Aorta (tissue), 5 donors: ENCODE data around the gene PLBD2. TPM values are rescaled to one million over a fixed set of nuclear protein-coding genes. Genes with fewer than 3 reads are reported as not detected.

Experiments used
- ATAC-seq: fragments of 200-7000 bp; cut with Tn5 transposase; one replicate; pipeline ENCODE4 v1.9.1; 2022; ENCODE audit warnings: moderate library complexity; ENCODE audit not compliant: low FRiP score
- DNase-seq, 2 donors: peaks; one replicate each; pipeline ENCODE4 v3.0.0-alpha.2; 2020
- H3K27ac ChIP-seq, 2 donors: one replicate each; pipeline ENCODE4 v1.5.1; 2013; ENCODE audit warnings: low read length in 2 of 2, mild to moderate bottlenecking in 2 of 2, moderate library complexity in 2 of 2, control low read depth in 1 of 2, inconsistent platforms in 1 of 2, low read depth in 1 of 2
- H3K27me3 ChIP-seq, 2 donors: one replicate each; pipeline ENCODE4 v1.6.1; 2013; ENCODE audit warnings: control low read depth in 1 of 2, low read length in 1 of 2, mild to moderate bottlenecking in 1 of 2, moderate library complexity in 1 of 2; ENCODE audit not compliant: insufficient read depth in 2 of 2, control insufficient read depth in 1 of 2
- H3K36me3 ChIP-seq, 2 donors: one replicate each; pipeline ENCODE4 v1.6.1; 2013; ENCODE audit warnings: control low read depth in 1 of 2, low read length in 1 of 2, mild to moderate bottlenecking in 1 of 2; ENCODE audit not compliant: insufficient read depth in 2 of 2, control insufficient read depth in 1 of 2
- H3K4me1 ChIP-seq, 2 donors: one replicate each; pipeline ENCODE4 v1.6.1; 2013; ENCODE audit warnings: low read length in 2 of 2, control low read depth in 1 of 2, mild to moderate bottlenecking in 1 of 2, moderate library complexity in 1 of 2; ENCODE audit not compliant: insufficient read depth in 2 of 2, control insufficient read depth in 1 of 2
- H3K4me3 ChIP-seq, 2 donors: one replicate each; pipeline ENCODE4 v1.5.1; 2013; ENCODE audit warnings: low read length in 2 of 2, control low read depth in 1 of 2, mild to moderate bottlenecking in 1 of 2
- H3K9me3 ChIP-seq: one replicate; pipeline ENCODE4 v1.6.1; 2013; ENCODE audit warnings: mild to moderate bottlenecking, low read length; ENCODE audit not compliant: control insufficient read depth
- WGBS, 2 donors: extraction: QIAGEN DNeasy Blood & Tissue Kit; methylation state at CpG; one replicate each; pipeline ENCODE4 v1.1.7; 2013; 5-methylcytosine and 5-hydroxymethylcytosine counted together
- intact Hi-C, 2 donors: fragments of 100-400 bp; cut with DNase I; formaldehyde crosslinking; loops; one replicate each; pipeline versions ENCODE4 v1.14.2 to v1.15.0; 2022
- polyA plus RNA-seq, 2 donors: library from polyadenylated mRNA; stranded (reverse); fragments of 200-250 nt; gene quantifications; one replicate each; pipeline ENCODE4 v1.2.3, GENCODE V29; 2013
- total RNA-seq, 2 donors: library from RNA; stranded (reverse); fragmentation: NEBNext Ultra II Directional; extraction: Animal tissue kit (Norgen Biotek cat#: 25700); gene quantifications; one replicate each; pipeline ENCODE4 v1.2.1, GENCODE V29; 2021
- donor health status: healthy with polysubstance abuse.
- donor health status: Bipolar disorder and iron deficiency.
- donor health status: DM: no; HTN: no; CAD: no.
- donor health status: DM: no; HTN: no; CAD: no.
- donor health status: DM: yes; HTN: yes; CAD: no.

PLBD2 gene
- total and polyA plus RNA-seq, 4 donors, result 11.6 to 76.1 (median 46.1) TPM

DNA sequence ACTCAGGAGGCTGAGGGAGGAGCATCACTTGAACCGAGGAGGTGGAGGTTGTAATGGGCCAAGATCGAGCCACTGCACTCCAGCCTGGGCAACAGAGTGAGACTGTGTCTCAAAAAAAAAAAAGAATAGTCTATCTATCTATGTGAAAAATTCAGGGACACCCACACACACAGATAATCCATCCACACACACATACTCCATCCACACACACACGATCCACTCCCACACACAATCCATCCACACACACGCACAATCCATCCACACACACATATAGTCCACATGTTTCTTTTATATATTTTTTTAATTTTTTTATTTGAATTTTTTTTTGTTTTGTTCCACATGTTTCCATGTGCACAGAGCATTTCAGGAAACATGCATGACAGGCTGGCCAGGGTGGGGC lies 42.0 kb downstream of the PLBD2 start:
- Histone ChIP-seq H3K4me3 (no peak overlapping the region), H3K27ac (no peak overlapping the region), H3K36me3 (no peaks in the 10 kb centered on the region), H3K4me1 (no peaks in the 10 kb centered on the region), H3K9me3 (no peaks in the 10 kb centered on the region), H3K27me3 (no peaks in the 10 kb centered on the region)
- WGBS, 2 donors, result 87 to 88% methylated on average over 4 of the region's 4 CpGs
- intact Hi-C loops, result no loop called here
- DNase-seq (no peak), ATAC-seq (no peak)

DNA sequence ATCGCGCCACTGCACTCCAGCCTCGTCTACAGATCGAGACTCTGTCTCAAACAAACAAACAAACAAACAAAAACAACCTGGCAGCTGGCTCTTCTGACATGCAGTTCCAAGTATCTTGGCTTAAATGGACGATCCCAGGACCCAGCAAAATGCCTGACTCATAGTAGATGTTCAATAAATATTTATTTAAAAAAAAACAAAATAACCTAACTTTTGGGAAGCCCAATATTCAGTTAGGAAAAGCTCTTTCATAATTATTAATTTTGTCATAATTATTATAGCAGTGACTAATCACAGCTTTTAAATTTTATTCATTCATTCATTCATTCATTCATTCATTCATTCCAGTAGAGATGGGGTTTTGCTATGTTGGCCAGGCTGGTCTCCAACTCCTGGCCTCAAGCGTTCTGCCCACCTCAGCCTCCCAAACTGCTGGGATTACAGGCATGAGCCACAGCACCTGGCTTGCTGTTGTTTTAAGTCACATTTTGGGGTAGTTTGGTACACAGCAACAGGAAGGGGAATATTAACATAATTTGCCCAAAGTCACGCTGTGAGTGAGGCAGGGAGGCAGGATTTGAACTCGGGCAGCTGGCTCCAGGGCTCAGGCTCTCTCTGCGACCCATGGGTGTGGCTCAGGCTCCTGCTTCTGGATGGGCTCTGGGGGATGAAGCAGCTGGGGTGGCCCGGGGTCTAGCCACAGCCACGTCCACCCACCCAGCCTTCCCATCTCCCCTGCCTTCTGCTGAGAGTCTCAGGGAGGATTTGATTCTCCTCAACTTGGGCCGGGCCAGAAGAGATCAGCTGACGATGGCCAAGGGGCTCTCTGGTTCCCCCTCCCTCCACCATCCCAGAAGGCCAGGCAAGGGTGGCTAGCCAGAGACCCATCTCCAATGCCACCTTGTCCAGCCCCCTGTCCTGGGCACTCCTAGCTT lies 42.9 kb downstream of the PLBD2 start:
- DNase-seq, result no peak
- intact Hi-C loops, result no loop called here
- Histone ChIP-seq H3K36me3 (no peaks in the 10 kb centered on the region), H3K4me3 (no peak overlapping the region), H3K27me3 (no peaks in the 10 kb centered on the region), H3K4me1 (no peaks in the 10 kb centered on the region), H3K27ac (no peak overlapping the region), H3K9me3 (no peaks in the 10 kb centered on the region)
- ATAC-seq, result no peak
- 70 to 76% methylated on average over 13 of the region's 13 CpGs for WGBS, 2 donors

DNA sequence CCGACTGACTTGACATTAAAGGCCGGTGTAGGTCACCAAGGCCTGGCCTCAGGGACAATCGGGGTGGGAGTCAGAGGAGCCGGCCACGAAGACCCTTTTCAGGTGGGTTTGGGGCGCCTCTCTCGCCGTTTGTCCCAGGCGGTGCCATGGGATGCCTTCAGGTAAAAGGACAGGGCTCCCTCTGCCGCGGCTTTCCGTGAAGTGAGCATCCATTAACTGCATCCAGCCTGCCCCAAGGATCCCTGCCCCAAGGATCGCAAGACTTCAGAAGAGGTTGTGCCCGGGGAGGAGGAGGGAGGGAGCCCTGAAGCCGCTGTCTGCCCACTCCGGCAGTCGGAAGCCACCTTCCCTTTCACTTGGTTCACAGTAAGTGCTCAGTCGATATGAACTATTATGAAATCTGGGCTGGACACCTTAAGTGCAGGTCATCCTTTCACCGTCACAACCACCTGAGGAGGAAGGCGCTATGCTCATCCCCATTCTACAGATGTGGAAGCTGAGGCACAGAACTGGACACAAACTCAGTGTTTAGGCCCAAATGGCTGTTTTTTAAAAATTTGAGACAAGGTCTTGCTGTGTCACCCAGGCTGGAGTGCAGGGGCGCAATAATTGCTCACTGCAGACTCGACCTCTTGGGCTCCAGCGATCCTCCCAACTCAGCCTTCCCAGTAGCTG lies 44.3 kb downstream of the PLBD2 start:
- H3K36me3 ChIP-seq, result no peaks in the 10 kb centered on the region
- DNase-seq (no peak), ATAC-seq (no peak)
- intact Hi-C loops, result no loop called here
- no peaks in the 10 kb centered on the region for H3K4me1 ChIP-seq
- no peaks in the 10 kb centered on the region for H3K9me3 ChIP-seq
- H3K27ac ChIP-seq, result no peak overlapping the region
- no peaks in the 10 kb centered on the region for H3K27me3 ChIP-seq
- 93% methylated on average over 23 of the region's 23 CpGs for WGBS, 2 donors
- H3K4me3 ChIP-seq, result no peak overlapping the region

DNA sequence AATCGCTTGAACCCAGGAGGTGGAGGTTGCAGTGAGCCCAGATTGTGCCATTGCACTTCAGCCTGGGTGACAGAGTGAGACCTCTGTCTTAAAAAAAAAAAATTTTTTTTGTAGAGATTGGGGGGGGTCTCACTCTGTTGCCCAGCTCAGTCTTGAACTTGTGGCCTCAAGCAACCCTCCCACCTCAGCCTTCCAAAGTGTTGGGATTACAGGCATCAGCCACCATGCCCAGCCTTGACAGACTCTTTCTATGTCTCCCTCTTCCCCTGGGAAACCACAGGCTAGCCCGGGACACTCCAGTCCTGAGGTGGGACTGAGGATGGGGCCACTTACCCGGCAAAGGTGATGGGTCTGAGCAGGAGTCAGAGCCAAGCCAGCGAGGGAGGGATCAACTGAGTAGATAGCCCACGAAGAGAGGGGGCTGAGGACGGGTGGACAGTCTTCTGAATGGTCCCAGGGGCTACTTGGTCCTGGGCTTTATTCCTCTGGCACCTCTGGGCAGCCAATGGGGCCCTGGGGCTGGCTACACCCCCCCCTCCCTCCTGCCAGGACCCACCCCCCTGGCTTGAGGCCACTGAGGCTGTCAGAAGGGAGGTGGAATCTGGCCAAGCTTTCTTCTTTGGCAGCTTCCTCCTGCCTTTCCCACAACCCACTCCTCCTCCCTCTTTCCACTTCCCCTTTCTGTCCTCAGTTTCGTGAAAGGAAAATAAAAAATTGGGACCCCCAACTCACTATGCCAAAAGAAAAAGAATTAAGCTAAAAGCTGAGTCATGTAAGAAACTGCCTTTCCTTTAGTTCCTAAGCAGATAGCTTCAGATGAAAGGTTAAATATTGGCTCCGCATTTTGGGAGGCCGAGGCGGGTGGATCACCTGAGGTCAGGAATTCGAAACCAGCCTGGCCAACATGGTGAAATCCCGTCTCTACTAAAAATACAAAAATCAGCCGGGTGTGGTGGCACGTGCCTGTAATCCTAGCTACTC lies 45.3 kb downstream of the PLBD2 start, which contains the start of gene SDS:
Gene SDS (minus strand): TSS at position 453 of the 981 bp plus-strand sequence. CDS start 4,179 bp downstream, outside the sequence.
- 27 to 32% methylated on average over 14 of the region's 14 CpGs for WGBS, 2 donors

DNA sequence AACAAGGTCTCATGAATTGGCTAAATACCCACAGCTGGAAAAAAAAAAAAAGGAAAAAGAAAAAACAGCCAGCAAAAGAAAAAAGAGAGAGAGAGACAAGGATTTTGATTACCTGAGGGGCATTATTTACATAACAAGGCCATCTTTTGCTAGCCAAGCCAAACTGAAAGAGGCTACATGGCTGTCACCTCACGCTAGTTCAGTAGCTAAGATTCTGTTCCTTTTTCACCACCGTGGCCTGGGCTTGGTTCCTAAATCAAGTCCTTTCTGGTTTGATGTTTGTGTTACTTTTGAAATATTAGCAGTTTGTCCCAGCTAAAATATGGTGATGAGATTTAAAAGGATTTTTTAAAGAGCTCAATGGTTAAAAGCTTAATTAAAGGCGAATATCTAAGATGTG lies 47.3 kb downstream of the PLBD2 start:
- no peaks in the 10 kb centered on the region for H3K9me3 ChIP-seq
- no peak overlapping the region for H3K27ac ChIP-seq
- intact Hi-C loops, result no loop called here
- no peaks in the 10 kb centered on the region for H3K4me1 ChIP-seq
- H3K27me3 ChIP-seq, result no peaks in the 10 kb centered on the region
- no peak for ATAC-seq
- H3K36me3 ChIP-seq, result no peaks in the 10 kb centered on the region
- no peak for DNase-seq
- H3K4me3 ChIP-seq, result no peak overlapping the region
- WGBS, 2 donors, result 63 to 67% methylated on average over 3 of the region's 3 CpGs

More for the DNA sequence above, 45.3 kb downstream of the PLBD2 start, which contains the start of gene SDS:
- no peaks in the 10 kb centered on the region for H3K9me3 ChIP-seq
- no peaks in the 10 kb centered on the region for H3K4me1 ChIP-seq
- no peak within 1 kb of the TSS for H3K4me3 ChIP-seq
- DNase-seq (peak in 1 of 2 donors; percentile 80), ATAC-seq (peak; percentile 56)
- H3K36me3 ChIP-seq, result no peaks in the 10 kb centered on the region
- H3K27me3 ChIP-seq, result no peaks in the 10 kb centered on the region
- intact Hi-C loops, result no loop called here
- no peak within 1 kb of the TSS for H3K27ac ChIP-seq

DNA sequence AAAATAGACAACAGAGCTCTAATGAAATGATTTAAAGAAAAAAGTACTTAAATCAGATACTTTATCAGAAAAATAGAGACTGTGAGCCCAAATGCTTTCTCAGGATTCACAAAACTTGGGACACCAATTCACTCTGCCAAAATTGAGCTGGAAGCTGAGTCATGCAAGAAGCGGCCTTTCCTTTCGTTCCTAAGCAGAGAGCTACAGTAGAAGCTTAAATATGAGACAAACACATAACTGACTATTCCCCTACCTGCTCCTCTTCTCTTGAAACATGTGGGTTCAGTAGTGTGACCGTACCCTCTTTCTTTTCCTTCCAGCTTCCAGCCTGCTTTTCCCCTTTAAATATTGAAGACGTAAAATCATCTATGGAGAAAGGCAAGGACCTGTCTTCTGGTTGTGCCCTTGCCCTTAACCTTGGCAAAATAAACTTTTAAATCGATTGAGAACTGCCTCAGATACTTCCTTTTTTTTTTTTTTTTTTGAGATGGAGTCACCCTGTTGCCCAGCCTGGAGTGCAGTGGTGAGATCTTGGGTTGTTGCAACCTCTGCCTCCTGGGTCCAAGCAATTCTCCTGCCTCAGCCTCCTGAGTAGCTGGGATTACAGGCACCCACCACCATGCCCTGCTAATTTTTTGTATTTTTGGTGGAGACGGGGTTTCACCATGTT lies 49.7 kb downstream of the PLBD2 start:
- Histone ChIP-seq H3K27ac (no peak overlapping the region), H3K27me3 (no peaks in the 10 kb centered on the region), H3K36me3 (no peaks in the 10 kb centered on the region), H3K4me3 (no peak overlapping the region), H3K4me1 (no peaks in the 10 kb centered on the region), H3K9me3 (no peaks in the 10 kb centered on the region)
- no peak for ATAC-seq
- intact Hi-C loops, result no loop called here
- no peak for DNase-seq
- 51 to 52% methylated on average over 6 of the region's 6 CpGs for WGBS, 2 donors

- WGBS, 2 donors, result 92 to 93% methylated on average over 11 of the region's 11 CpGs
- no peak for ATAC-seq
- no peak overlapping the region for H3K4me3 ChIP-seq
- no peak for DNase-seq
- no peaks in the 10 kb centered on the region for H3K9me3 ChIP-seq
- no peaks in the 10 kb centered on the region for H3K4me1 ChIP-seq
- no peak overlapping the region for H3K27ac ChIP-seq
- H3K27me3 ChIP-seq, result no peaks in the 10 kb centered on the region
- no peaks in the 10 kb centered on the region for H3K36me3 ChIP-seq
- intact Hi-C loops, result no loop called here
These were observed 50.4 kb downstream of the PLBD2 start for GRCh38 chr12:113408756-113409298.
